Motor neuron (in vitro differentiated cells): ENCODE results near the gene CAMK2N1. TPM values are rescaled to one million over a fixed set of nuclear protein-coding genes. Genes with fewer than 3 reads are reported as not detected.
"Not testable (repeated sequence)": the region's sequence is repeated elsewhere in the genome, so short reads cannot be mapped to it uniquely, and the experiment has no call there.

Experiments used
- ATAC-seq, 8 experiments: fragments of 200-7000 bp; cut with Tn5 transposase; replicated peaks in 6 of 8; 2 replicates each; pipeline ENCODE4 v1.8.0; 2021; ENCODE audit warnings: mild to moderate bottlenecking in 8 of 8, moderate library complexity in 8 of 8
- H3K27ac ChIP-seq, 2 donors: fragments of 250-450 bp; sonication (Bioruptor Pico); 2 replicates each; pipeline ENCODE4 v1.9.0; 2021; ENCODE audit warnings: antibody characterized with exemption in 2 of 2, mild to moderate bottlenecking in 2 of 2, moderate library complexity in 1 of 2
- H3K4me1 ChIP-seq, 2 donors: fragments of 250-450 bp; sonication (Bioruptor Pico); replicated peaks in 1 of 2; 2 replicates each; pipeline ENCODE4 v1.6.1; 2021; ENCODE audit warnings: antibody characterized with exemption in 2 of 2, mild to moderate bottlenecking in 2 of 2, moderate library complexity in 1 of 2
- H3K4me3 ChIP-seq, 5 donors: fragments of 250-450 bp; sonication (Bioruptor Pico); 2 replicates each; pipeline ENCODE4 v1.9.0; 2021; ENCODE audit warnings: antibody characterized with exemption in 5 of 5, mild to moderate bottlenecking in 5 of 5, moderate library complexity in 4 of 5
- WGBS, 10 experiments: fragments of 450-650 bp; shearing (Covaris generic); methylation state at CpG; one replicate each; pipeline ENCODE4 v1.0.0; 2022; 5-methylcytosine and 5-hydroxymethylcytosine counted together
- in situ Hi-C, 9 experiments: fragments of 400-800 bp; cut with MboI; loops; one replicate each; pipeline ENCODE4 v1.15.0; 2021; ENCODE audit warnings: low sequenced_read_pairs in 9 of 9, low pct_unique_long_range_greater_than_20kb in 2 of 9; ENCODE audit not compliant: unreplicated experiment in 9 of 9
- total RNA-seq, 8 experiments: library from RNA; unstranded; fragments of 300-600 nt; gene quantifications; 2 replicates each; pipeline versions ENCODE4 v1.2.3 to v1.2.4, GENCODE V29; 2022

CAMK2N1 gene
- total RNA-seq, 8 experiments from 2014 or later = 2.9 to 120 (median 61.0) TPM

DNA sequence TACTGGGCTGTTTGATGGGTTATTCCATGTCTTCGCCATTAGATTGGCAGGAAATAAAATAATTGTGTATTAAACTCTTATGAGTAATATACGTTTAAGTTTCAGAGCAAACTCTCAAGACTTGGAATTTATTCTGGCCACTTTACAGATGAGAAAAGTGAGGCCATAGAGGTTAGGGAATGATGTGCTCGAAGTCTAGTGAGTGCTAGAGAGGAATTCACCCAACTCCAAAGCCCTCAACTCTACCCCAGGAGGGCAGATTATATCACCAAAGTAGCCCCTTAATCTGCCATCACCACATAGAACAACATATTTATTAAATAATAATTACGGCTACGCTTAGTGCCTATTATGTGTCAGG, 22.4 kb upstream of the CAMK2N1 start:
- Histone ChIP-seq H3K27ac (peak overlapping the region; percentile 40 to 89), H3K4me3 (peak overlapping the region; percentile 70 to 98 (median 89)), H3K4me1 (peaks cover 25 to 38% of the 10 kb centered on the region in 2 donors)
- 0 to 100% (median 68%) methylated on average over 1 to 5 of the region's 5 CpGs; no CpG with 5 or more reads in 2 of the 10 experiments for WGBS, 10 experiments
- in situ Hi-C loops = loop anchor here in 1 of 9 experiments (10.0 to 25.0 kb wide), 2 partner anchors 129 to 584 kb away; partner anchors contain the start of genes PINK1 and PLA2G2E
- no peak for ATAC-seq

DNA sequence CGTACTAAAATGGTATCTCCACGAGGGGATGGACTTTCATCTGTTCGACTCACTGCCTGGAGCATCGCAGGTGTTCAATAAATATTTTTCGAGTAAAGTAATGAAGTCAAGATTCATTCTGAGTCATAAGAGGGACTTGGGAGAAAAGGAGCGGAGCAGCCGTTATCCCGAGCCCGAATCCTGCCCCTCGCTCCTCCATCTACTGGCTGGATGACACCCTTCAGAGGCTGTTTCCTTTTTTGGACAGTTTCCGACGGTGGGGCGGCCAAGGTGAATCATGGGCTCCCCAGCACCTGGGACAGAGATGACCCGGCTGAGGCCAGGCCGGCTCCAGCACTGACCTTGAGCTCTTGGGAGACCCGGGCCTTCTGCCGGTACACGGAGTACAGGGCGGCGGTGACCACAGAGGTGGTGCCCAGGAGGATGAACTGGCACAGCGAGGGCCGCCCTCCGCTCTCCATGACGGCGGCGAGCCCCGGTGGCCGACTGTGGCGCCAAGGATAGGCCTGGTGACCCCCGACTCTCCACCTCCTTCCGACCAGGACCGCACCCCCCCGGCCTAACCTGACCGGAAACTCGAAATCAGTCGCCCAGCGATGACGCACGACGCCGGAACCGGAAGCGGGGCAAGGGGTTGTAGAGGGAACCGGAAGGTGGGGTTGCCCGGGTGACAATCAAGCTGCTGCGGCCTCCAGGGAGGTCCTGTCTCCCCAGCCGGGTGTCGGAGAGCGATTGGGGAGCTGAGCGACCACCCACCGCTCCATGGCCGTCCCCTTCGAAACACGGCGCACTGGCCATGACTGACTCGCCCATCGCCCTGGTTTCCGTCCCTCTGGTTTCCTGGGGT, 21.8 kb upstream of the CAMK2N1 start, which contains the start of gene MUL1:
TSS of gene MUL1 (minus strand) at position 588 of the 847 bp plus-strand sequence. CDS start at position 461, 127 bp downstream.
- 0 to 6% (median 3%) methylated on average over 4 to 39 of the region's 58 CpGs for WGBS, 10 experiments
- ATAC-seq = peak; percentile 89 to 97 (median 93)
- in situ Hi-C loops = loop anchor here in 1 of 9 experiments (10.0 to 25.0 kb wide), 2 partner anchors 130 to 583 kb away; partner anchors contain the start of genes PINK1 and PLA2G2E
- peak within 1 kb of the TSS; percentile 65 to 89 for H3K27ac ChIP-seq
- H3K4me1 ChIP-seq = peaks cover 25 to 38% of the 10 kb centered on the region in 2 donors
- peak within 1 kb of the TSS; percentile 70 to 98 (median 89) for H3K4me3 ChIP-seq

DNA sequence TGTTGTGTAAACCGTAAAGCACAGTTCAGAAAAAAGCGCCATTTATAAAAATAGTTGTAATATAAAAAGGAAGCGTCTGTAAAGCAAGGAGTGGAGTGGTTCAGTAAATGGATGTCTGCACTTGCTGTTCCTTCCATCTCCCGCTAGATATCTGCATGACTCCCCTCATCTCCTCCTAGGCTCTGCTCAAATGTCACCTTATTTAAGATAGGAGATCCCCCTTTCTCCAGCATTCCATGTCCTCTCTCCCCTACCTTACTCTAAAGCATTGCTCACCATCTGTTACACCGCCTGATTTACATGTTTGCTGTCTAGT, 21.2 kb upstream of the CAMK2N1 start:
- in situ Hi-C loops = loop anchor here in 1 of 9 experiments (10.0 to 25.0 kb wide), 2 partner anchors 130 to 582 kb away; partner anchors contain the start of genes PINK1 and PLA2G2E
- ATAC-seq = peak in 4 of 8 experiments; percentile 1 to 15 (median 8)
- Histone ChIP-seq H3K4me1 (peaks cover 23 to 33% of the 10 kb centered on the region in 2 donors), H3K4me3 (peak overlapping the region; percentile 70 to 98 (median 89)), H3K27ac (peak overlapping the region in 1 of 2 donors; percentile 89)
- WGBS, 10 experiments = 0 to 55% (median 29%) methylated on average over 2 to 5 of the region's 5 CpGs

DNA sequence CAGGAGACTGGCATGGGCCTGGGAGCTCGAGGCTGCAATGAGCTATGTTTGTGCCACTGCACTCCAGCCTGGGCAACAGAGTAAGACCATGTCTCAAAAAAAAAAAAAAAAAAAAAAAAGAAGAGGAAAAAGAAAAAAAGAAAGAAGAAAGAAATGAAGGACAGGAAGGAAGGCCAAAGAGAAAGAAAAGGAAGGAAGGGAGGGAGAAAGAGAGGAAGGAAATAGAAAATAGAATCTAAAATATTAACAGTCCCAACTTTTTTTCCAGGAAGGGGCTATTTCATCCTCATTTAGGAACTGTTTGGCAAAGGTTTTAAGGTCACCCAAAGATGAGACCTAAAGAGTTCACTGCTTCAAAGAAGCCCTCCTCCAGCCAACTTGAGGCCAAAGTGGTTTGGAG, 19.5 kb upstream of the CAMK2N1 start:
- Histone ChIP-seq H3K27ac (no peak overlapping the region), H3K4me1 (peaks cover 12 to 19% of the 10 kb centered on the region in 2 donors), H3K4me3 (no peak overlapping the region)
- 20 to 100% (median 89%) methylated on average over 1 of the region's 1 CpG for WGBS, 10 experiments
- ATAC-seq = no peak
- in situ Hi-C loops = loop anchor here in 1 of 9 experiments (10.0 to 25.0 kb wide), 2 partner anchors 132 to 581 kb away; partner anchors contain the start of genes PINK1 and PLA2G2E

DNA sequence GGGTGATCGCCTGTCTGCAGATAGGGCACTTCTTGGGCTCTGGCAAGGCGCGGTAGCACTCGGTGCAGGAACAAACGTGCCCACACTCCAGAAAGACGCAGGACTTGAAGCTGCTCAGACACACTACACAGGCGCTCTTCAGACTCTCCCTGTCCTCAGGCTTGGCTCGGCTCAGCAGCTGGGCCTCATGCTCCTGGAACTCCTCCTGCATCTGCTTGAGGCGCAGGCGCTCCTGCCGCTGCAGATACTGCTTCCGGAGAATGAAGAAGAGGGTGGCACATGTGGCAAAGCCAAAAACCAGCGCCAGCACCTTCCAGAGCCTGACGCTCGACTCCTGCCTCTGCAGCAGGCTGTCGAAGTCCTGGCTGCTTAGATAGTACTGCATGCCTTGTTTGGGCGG, 14.7 kb upstream of the CAMK2N1 start:
- Histone ChIP-seq H3K27ac (no peak overlapping the region), H3K4me1 (peaks cover 0 to 2% of the 10 kb centered on the region in 2 donors), H3K4me3 (no peak overlapping the region)
- ATAC-seq = peak in 3 of 8 experiments; percentile 21
- WGBS, 10 experiments = 0 to 100% (median 90%) methylated on average over 1 to 11 of the region's 17 CpGs; no CpG with 5 or more reads in 5 of the 10 experiments
- in situ Hi-C loops = loop anchor here in 1 of 9 experiments (10.0 to 25.0 kb wide), 2 partner anchors 137 to 576 kb away; partner anchors contain the start of genes PINK1 and PLA2G2E

DNA sequence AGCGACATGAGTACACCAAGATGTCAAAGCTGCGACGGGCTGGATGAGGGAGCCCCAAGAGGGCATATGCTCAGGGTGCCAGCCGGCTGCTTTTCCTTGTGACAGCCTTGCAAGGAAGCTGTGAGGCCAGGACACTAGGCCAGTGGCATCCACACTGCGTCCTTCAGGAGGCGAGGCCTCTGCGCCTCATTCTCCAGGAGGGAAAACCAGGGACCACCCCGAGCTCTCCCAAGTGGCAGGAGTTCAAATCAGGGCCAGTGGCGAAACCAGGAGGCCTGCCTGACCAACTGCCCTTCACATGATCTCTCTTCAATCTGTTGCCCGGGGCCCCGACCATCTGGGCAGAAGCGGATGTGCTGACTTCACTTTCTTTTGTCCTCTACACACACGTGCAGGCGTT, 13.7 kb upstream of the CAMK2N1 start:
- Histone ChIP-seq H3K27ac (no peak overlapping the region), H3K4me1 (peaks cover 0 to under 1% of the 10 kb centered on the region in 2 donors), H3K4me3 (no peak overlapping the region)
- no peak for ATAC-seq
- 80 to 100% (median 87%) methylated on average over 2 to 11 of the region's 14 CpGs; no CpG with 5 or more reads in 4 of the 10 experiments for WGBS, 10 experiments
- in situ Hi-C loops = loop anchor here (10.0 to 25.0 kb wide), 10 partner anchors 135 to 587 kb away; partner anchors contain the start of genes PLA2G2E (in 4 of the 9) and PINK1 (in 1 of the 9)

DNA sequence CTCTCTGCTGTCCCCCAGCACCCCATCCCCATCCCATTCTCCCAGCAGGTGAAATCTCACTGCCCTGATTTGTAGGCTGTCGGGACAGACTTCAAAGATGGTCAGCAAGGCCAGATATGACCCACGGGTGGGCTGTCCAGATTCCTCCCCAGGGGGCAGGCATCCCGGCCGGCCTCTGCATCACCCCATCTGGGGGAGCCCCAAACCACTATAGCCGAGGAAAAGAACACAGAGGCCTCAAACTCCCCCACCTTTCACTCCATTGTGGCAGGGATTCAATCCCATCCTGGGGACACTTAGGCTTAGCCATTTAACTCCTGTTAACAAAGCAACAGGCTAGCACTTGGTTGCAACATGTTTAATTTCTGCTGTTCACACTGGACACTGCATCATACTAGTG, 13.1 kb upstream of the CAMK2N1 start:
- Histone ChIP-seq H3K4me1 (peaks cover 5 to 7% of the 10 kb centered on the region in 2 donors), H3K27ac (no peak overlapping the region), H3K4me3 (no peak overlapping the region)
- ATAC-seq = no peak
- WGBS, 10 experiments = 90 to 91% methylated on average over 4 to 5 of the region's 5 CpGs; no CpG with 5 or more reads in 8 of the 10 experiments
- in situ Hi-C loops = loop anchor here (10.0 to 25.0 kb wide), 9 partner anchors 134 to 587 kb away; partner anchors contain the start of gene PLA2G2E (in 3 of the 9)

DNA sequence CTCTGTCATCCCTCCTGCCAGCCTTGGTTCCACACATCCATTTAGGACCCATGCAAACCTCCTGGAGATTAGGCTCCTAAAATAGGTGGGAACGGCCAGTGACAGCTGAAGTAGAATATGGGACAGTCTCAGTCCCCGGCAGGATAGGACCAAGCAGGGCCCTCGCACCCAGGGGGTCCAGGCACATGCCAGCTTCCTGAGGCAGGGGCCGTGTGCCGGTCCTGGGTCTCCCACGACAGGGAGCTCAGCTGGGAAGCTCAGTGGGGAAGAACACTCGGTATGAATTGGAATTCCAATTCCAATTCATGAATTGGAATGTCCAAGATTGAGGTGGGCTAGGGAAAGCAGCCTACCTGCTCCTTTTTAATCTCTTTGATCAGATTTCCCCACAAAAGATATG, 12.1 kb upstream of the CAMK2N1 start:
- H3K27ac ChIP-seq = no peak overlapping the region
- H3K4me1 ChIP-seq = peaks cover 11 to 13% of the 10 kb centered on the region in 2 donors

DNA sequence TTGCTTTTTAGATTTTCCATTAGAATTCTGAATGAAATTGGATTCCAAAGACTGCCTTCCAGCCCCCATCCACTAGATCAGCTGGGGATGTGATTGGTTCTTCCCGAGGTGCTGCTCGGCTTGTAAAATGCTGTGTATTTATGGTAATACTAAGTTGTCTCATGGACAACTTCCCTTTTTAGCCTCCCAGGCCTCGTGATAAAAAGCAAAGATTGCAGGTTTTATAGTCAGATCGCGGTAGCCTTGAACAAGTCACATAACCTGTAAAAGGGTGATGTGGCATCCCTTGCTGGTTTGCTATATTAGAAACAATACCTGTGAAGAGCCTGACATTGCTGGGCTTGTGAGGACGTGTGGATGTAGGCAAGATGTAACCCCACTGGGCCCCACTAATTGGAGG, 11.5 kb upstream of the CAMK2N1 start:
- H3K4me3 ChIP-seq = no peak overlapping the region
- no peak overlapping the region for H3K27ac ChIP-seq
- in situ Hi-C loops = loop anchor here (10.0 to 25.0 kb wide), 9 partner anchors 133 to 585 kb away; partner anchors contain the start of gene PLA2G2E (in 3 of the 9)
- 29 to 92% (median 76%) methylated on average over 1 to 6 of the region's 6 CpGs; no CpG with 5 or more reads in 3 of the 10 experiments for WGBS, 10 experiments
- peaks cover 11 to 13% of the 10 kb centered on the region in 2 donors for H3K4me1 ChIP-seq
- no peak for ATAC-seq

More for the DNA sequence above, 12.1 kb upstream of the CAMK2N1 start:
- in situ Hi-C loops = loop anchor here (10.0 to 25.0 kb wide), 9 partner anchors 133 to 586 kb away; partner anchors contain the start of gene PLA2G2E (in 3 of the 9)
- WGBS, 10 experiments = 20 to 100% (median 88%) methylated on average over 1 to 7 of the region's 7 CpGs; no CpG with 5 or more reads in 4 of the 10 experiments
- no peak for ATAC-seq
- no peak overlapping the region for H3K4me3 ChIP-seq

DNA sequence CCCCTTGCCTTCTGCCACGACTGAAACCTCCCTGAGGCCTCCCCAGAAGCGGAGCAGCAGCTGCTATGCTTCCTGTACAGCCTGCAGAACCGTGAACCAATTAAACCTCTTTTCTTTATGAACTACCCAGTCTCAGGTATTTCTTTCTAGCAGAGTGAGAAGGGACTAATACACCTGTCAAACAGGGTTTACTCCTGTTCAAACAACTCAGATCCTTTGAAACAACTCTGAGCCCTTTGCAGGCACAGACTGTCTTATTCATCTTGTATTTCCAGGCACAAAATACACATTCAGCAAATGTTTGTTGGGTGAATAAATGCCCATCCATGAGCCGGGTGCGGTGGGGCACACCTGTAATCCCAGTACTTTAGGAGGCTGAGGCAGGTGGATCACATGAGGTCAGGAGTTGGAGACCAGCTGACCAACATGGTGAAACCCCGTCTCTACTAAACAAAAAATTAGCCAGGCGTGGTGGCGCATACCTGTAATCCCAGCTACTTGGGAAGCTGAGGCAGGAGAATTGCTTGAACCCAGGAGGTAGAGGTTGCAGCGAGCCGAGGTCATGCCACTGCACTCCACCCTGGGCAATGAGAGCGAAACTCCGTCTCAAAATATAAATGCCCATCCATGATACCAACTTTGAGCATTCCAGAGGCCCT, 10.8 kb upstream of the CAMK2N1 start:
- not testable (repeated sequence) for H3K27ac ChIP-seq
- 53 to 100% (median 92%) methylated on average over 1 to 12 of the region's 12 CpGs; no CpG with 5 or more reads in 2 of the 10 experiments for WGBS, 10 experiments
- in situ Hi-C loops = loop anchor here (10.0 to 25.0 kb wide), 9 partner anchors 132 to 585 kb away; partner anchors contain the start of gene PLA2G2E (in 3 of the 9)

DNA sequence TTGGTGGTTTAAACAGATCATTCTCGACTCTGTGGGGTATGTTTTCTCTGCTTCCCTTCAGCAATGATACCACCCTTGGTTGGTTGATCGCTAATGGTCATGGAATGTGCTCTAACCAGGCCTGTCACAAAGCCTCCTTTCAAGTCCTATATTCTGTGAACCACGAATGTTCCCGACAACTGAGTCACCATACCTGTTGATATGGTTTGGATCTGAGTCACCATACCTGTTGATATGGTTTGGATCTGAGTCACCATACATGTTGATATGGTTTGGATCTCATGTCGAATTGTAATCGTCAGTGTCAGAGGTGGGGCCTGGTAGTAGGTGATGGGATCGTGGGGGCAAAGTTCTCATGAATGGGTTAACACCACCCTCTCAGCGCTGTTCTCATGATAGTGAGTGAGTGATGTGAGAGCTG, 10.2 kb upstream of the CAMK2N1 start:
- Histone ChIP-seq H3K4me3 (no peak overlapping the region), H3K27ac (no peak overlapping the region), H3K4me1 (peaks cover 11 to 13% of the 10 kb centered on the region in 2 donors)
- in situ Hi-C loops = loop anchor here (10.0 to 25.0 kb wide), 9 partner anchors 131 to 584 kb away; partner anchors contain the start of gene PLA2G2E (in 3 of the 9)
- ATAC-seq = no peak
- WGBS, 10 experiments = 20 to 91% (median 65%) methylated on average over 1 to 8 of the region's 8 CpGs; no CpG with 5 or more reads in 3 of the 10 experiments

More for the DNA sequence above, 10.8 kb upstream of the CAMK2N1 start:
- ATAC-seq, H3K4me3 ChIP-seq: not testable (repeated sequence)
- peaks cover 11 to 13% of the 10 kb centered on the region in 2 donors for H3K4me1 ChIP-seq

DNA sequence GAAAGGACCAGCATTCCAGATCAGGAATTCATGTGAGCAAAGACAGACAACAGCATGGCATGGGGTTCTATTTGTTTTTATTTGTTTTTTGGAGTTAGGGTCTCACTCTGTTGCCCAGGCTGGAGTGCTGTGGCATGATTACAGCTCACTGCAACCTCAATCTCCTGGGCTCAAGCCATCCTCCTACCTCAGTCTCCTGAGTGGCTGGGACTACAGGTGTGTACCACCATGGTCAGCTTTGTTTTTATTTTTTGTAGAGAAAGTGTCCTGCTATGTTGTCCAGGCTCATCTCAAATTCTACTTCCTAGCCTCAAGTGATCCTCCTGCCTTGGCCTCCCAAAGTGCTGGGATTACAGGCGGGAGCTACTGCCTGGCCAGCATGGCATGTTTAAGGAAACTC, 9.7 kb upstream of the CAMK2N1 start:
- Histone ChIP-seq H3K4me1 (peaks cover 11 to 13% of the 10 kb centered on the region in 2 donors), H3K4me3 (no peak overlapping the region), H3K27ac (no peak overlapping the region)
- in situ Hi-C loops = loop anchor here (10.0 to 25.0 kb wide), 9 partner anchors 131 to 583 kb away; partner anchors contain the start of gene PLA2G2E (in 3 of the 9)
- no peak for ATAC-seq
- 83 to 100% (median 100%) methylated on average over 1 of the region's 1 CpG; no CpG with 5 or more reads in 7 of the 10 experiments for WGBS, 10 experiments
